Suprapubic skin (tissue), 3 donors: ENCODE measurements around the gene SYT17.

Experiments
- POLR2AphosphoS5 ChIP-seq, 3 donors: sonication (generic); formaldehyde crosslinking; IDR thresholded peaks; one replicate each; pipeline ENCODE4 v1.6.1; 2017; ENCODE audit warnings: antibody characterized with exemption in 3 of 3
- TF ChIP-seq, protein P1 (sequence below), 2 donors: fragments of 200-600 bp in 1 of 2; fragments of 450-650 bp in 1 of 2; sonication (generic) in 1 of 2; IDR thresholded peaks; one replicate each; pipeline ENCODE4 v1.5.1; 2016 to 2019; ENCODE audit warnings: antibody characterized with exemption in 2 of 2, mild to moderate bottlenecking in 1 of 2, moderate library complexity in 1 of 2

DNA sequence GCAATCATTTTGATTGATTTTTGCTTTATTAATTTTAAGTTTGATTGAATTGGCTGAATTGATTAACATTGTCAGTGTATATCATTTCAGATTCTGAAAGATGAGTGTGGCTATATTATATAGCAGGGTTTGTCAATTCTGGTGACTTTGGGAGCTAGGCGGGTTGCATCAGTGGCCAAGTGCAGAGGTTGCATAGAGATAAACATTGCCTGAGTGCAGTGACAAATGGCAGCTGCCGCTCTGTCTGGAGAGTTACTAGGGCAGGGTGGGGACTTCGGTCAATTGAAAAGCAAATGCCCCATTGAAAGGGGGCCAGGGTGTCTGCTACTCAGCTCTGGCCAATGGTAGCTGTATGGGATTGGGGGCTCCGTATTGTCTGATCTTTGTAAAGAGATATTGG is 12.7 kb downstream of the SYT17 start:
- TF ChIP-seq, protein P1, sequence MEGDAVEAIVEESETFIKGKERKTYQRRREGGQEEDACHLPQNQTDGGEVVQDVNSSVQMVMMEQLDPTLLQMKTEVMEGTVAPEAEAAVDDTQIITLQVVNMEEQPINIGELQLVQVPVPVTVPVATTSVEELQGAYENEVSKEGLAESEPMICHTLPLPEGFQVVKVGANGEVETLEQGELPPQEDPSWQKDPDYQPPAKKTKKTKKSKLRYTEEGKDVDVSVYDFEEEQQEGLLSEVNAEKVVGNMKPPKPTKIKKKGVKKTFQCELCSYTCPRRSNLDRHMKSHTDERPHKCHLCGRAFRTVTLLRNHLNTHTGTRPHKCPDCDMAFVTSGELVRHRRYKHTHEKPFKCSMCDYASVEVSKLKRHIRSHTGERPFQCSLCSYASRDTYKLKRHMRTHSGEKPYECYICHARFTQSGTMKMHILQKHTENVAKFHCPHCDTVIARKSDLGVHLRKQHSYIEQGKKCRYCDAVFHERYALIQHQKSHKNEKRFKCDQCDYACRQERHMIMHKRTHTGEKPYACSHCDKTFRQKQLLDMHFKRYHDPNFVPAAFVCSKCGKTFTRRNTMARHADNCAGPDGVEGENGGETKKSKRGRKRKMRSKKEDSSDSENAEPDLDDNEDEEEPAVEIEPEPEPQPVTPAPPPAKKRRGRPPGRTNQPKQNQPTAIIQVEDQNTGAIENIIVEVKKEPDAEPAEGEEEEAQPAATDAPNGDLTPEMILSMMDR (IDR thresholded peaks at IDR 0.05) = no peak
- TF ChIP-seq POLR2AphosphoS5 (IDR thresholded peaks at IDR 0.05) = no peak
